ENCODE measurements around the gene TNS1. TPM values are rescaled to one million over a fixed set of nuclear protein-coding genes. Genes with fewer than 3 reads are reported as not detected.

The TNS1 gene
- total and polyA plus RNA-seq, 2 experiments from 2014 or later: 16.2 to 27.6 TPM

DNA sequence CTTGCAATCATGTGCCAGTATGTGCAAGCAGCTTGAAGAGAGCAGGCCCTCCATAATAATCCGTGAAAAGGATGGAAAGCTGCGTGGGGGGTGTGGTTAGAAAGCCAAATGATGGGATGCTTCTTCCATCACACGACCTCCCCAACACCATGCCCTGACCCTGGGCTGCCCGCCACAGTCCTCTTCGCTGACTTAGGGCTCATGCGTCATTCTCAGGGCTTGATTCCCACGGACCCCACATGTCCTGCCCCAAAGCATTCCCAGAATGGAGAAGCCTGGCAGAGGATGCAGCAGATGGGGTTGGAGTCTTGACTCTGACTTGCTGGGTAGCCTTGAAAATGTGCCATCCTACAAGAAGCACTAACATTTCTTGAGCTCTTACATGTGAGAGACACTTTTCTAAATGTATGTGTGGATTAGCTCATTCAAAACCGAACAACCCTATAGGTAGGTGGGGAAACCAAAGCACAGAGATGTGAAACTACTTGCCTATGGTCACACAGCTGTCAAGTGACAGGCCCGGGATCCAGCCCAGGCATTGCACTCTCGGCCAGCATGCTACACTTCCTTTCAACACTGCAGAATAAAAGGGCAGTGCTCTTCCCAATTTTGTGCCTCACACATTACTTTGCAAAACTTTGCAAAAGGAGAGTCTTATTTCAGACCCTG lies 3.7 kb downstream of the TNS1 start:
- H3K79me2 ChIP-seq: peaks cover 14% of the 10 kb centered on the region
- H3K36me3 ChIP-seq (replicated peaks; ENCODE audit: insufficient read depth, low read depth): no peaks in the 10 kb centered on the region
- WGBS (ENCODE audit: low lambda C conversion rate, missing lambda C conversion rate): 84% methylated on average over 10 of the region's 10 CpGs
- no peak overlapping the region for H3K4me2 ChIP-seq
- no peaks in the 10 kb centered on the region for H3K9me3 ChIP-seq (ENCODE audit: low read depth)
- H3K9me2 ChIP-seq (replicated peaks; ENCODE audit: insufficient read depth): no peaks in the 10 kb centered on the region
- no peaks in the 10 kb centered on the region for H3K27me3 ChIP-seq
- no peak overlapping the region for H3K4me3 ChIP-seq
- DNase-seq (ENCODE audit: low spot score): no peak
- no peaks in the 10 kb centered on the region for H4K20me1 ChIP-seq (ENCODE audit: insufficient read depth, poor library complexity, severe bottlenecking)
- no peak overlapping the region for H3K27ac ChIP-seq
- TF ChIP-seq EZH2phosphoT487 (IDR thresholded peaks at IDR 0.05; ENCODE audit: low read depth, severe bottlenecking, unreplicated experiment) (no peak), EZH2 (IDR thresholded peaks at IDR 0.05; ENCODE audit: borderline replicate concordance) (no peak)
- TF ChIP-seq, protein P1, sequence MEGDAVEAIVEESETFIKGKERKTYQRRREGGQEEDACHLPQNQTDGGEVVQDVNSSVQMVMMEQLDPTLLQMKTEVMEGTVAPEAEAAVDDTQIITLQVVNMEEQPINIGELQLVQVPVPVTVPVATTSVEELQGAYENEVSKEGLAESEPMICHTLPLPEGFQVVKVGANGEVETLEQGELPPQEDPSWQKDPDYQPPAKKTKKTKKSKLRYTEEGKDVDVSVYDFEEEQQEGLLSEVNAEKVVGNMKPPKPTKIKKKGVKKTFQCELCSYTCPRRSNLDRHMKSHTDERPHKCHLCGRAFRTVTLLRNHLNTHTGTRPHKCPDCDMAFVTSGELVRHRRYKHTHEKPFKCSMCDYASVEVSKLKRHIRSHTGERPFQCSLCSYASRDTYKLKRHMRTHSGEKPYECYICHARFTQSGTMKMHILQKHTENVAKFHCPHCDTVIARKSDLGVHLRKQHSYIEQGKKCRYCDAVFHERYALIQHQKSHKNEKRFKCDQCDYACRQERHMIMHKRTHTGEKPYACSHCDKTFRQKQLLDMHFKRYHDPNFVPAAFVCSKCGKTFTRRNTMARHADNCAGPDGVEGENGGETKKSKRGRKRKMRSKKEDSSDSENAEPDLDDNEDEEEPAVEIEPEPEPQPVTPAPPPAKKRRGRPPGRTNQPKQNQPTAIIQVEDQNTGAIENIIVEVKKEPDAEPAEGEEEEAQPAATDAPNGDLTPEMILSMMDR (IDR thresholded peaks at IDR 0.05; ENCODE audit: poor library complexity): no peak
- no peak overlapping the region for H2AFZ ChIP-seq
- H3K4me1 ChIP-seq (ENCODE audit: insufficient read depth): peaks cover 25% of the 10 kb centered on the region

DNA sequence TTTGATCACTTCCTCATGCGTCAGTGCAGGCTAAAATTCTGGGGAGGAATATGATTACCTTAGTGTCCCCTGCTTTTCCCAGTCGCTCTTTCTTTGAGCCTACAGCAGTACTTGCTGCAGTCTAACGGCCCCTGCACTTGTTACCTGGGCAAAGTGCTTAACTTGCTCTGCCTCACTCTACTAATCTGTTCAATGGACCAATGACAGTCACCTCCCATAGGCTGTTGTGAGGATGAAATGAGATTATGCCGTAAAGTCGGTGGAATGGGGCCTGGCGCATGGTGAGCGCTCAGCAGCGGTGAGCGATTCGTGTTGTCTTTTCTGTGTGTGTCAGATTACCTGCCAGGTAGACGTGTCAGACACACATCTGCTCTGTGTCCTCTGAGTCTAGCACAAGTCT lies 5.3 kb downstream of the TNS1 start:
- no peaks in the 10 kb centered on the region for H3K36me3 ChIP-seq (replicated peaks; ENCODE audit: insufficient read depth, low read depth)
- no peak overlapping the region for H3K4me3 ChIP-seq
- WGBS (ENCODE audit: low lambda C conversion rate, missing lambda C conversion rate): 91% methylated on average over 11 of the region's 11 CpGs
- DNase-seq (ENCODE audit: low spot score): no peak
- H3K27me3 ChIP-seq: no peaks in the 10 kb centered on the region
- H3K9me2 ChIP-seq (replicated peaks; ENCODE audit: insufficient read depth): no peaks in the 10 kb centered on the region
- TF ChIP-seq, protein P1 (IDR thresholded peaks at IDR 0.05; ENCODE audit: poor library complexity): no peak
- TF ChIP-seq EZH2 (IDR thresholded peaks at IDR 0.05; ENCODE audit: borderline replicate concordance) (no peak), EZH2phosphoT487 (IDR thresholded peaks at IDR 0.05; ENCODE audit: low read depth, severe bottlenecking, unreplicated experiment) (no peak)
- H3K4me2 ChIP-seq: no peak overlapping the region
- H3K9me3 ChIP-seq (ENCODE audit: low read depth): no peaks in the 10 kb centered on the region
- no peaks in the 10 kb centered on the region for H4K20me1 ChIP-seq (ENCODE audit: insufficient read depth, poor library complexity, severe bottlenecking)
- no peak overlapping the region for H3K27ac ChIP-seq
- no peak overlapping the region for H2AFZ ChIP-seq
- peaks cover 14% of the 10 kb centered on the region for H3K79me2 ChIP-seq
- H3K4me1 ChIP-seq (ENCODE audit: insufficient read depth): peaks cover 14% of the 10 kb centered on the region

DNA sequence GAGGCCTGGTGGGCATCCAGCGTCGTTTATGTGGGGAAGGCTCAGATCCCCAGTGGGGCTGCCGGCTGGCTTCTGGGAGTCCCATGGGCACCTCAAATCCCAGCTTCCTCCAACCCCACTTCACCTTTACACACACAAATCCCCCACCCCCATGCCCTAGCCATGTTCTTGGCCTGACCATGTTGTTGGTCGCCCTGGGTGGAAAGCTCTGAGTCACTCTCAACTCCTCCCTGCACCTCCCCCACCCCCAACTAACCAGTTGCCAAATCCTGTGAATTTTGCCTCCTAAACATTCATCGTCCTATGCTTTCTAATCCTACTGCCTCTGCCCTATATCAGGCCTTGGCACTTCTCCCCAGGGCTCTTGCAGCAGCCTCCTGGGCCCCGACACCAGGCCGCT lies 6.4 kb downstream of the TNS1 start:
- Histone ChIP-seq H4K20me1 (ENCODE audit: insufficient read depth, poor library complexity, severe bottlenecking) (peaks cover 2% of the 10 kb centered on the region), H3K79me2 (peaks cover 7% of the 10 kb centered on the region), H3K4me1 (ENCODE audit: insufficient read depth) (peaks cover 14% of the 10 kb centered on the region), H3K36me3 (replicated peaks; ENCODE audit: insufficient read depth, low read depth) (no peaks in the 10 kb centered on the region), H2AFZ (no peak overlapping the region), H3K4me2 (no peak overlapping the region), H3K9me2 (replicated peaks; ENCODE audit: insufficient read depth) (no peaks in the 10 kb centered on the region), H3K9me3 (ENCODE audit: low read depth) (no peaks in the 10 kb centered on the region), H3K27me3 (no peaks in the 10 kb centered on the region), H3K4me3 (no peak overlapping the region), H3K27ac (peak overlapping the region; percentile 58)
- no peak for DNase-seq (ENCODE audit: low spot score)
- WGBS (ENCODE audit: low lambda C conversion rate, missing lambda C conversion rate): 79% methylated on average over 7 of the region's 7 CpGs
- TF ChIP-seq, protein P1 (IDR thresholded peaks at IDR 0.05; ENCODE audit: poor library complexity): no peak
- TF ChIP-seq EZH2 (IDR thresholded peaks at IDR 0.05; ENCODE audit: borderline replicate concordance) (no peak), EZH2phosphoT487 (IDR thresholded peaks at IDR 0.05; ENCODE audit: low read depth, severe bottlenecking, unreplicated experiment) (no peak)

Data from hepatocyte (in vitro differentiated cells).